GM12878 (cell line): ENCODE data around the gene CSNK2A1. TPM values are rescaled to one million over a fixed set of nuclear protein-coding genes. Genes with fewer than 3 reads are reported as not detected.
A peak's percentile ranks its signal among the peaks of the same experiment; 100 is the strongest.

Source experiments
- BCL3 ChIP-seq: IDR thresholded peaks from 2 replicates; pipeline ENCODE4 v1.6.1; 2011; ENCODE audit warnings: borderline replicate concordance, low read depth, mild to moderate bottlenecking, moderate library complexity, low read length; ENCODE audit not compliant: insufficient read depth, poor library complexity, severe bottlenecking
- BHLHE40 ChIP-seq, 2 experiments: fragments of 450-650 bp in 1 of 2; IDR thresholded peaks; 2 replicates each; pipeline ENCODE4 v1.6.1; 2011 to 2017; ENCODE audit warnings: low read depth in 2 of 2, borderline replicate concordance in 1 of 2, improper control_type of control experiment in 1 of 2, low read length in 1 of 2, mild to moderate bottlenecking in 1 of 2
- CTCF ChIP-seq, 3 experiments: IDR thresholded peaks in 2 of 3; conservative IDR thresholded peaks in 1 of 3; 2 replicates each; pipeline ENCODE4 v1.5.1; 2011; ENCODE audit warnings: low read depth in 3 of 3, low read length in 3 of 3, mild to moderate bottlenecking in 3 of 3, control low read depth in 2 of 3, moderate library complexity in 2 of 3, inconsistent platforms in 1 of 3, mixed read lengths in 1 of 3; ENCODE audit not compliant: control insufficient read depth in 2 of 3, insufficient read depth in 1 of 3; ENCODE audit errors: extremely low read depth in 1 of 3
- DPF2 ChIP-seq: fragments of 450-650 bp; IDR thresholded peaks from 2 replicates; pipeline ENCODE4 v1.6.1; 2017; ENCODE audit warnings: mild to moderate bottlenecking
- GATAD2B ChIP-seq: fragments of 450-650 bp; conservative IDR thresholded peaks from 2 replicates; pipeline ENCODE4 v1.6.1; 2017; ENCODE audit warnings: low read depth, mild to moderate bottlenecking, moderate library complexity
- MAX ChIP-seq: IDR thresholded peaks from 2 replicates; pipeline ENCODE4 v1.6.1; 2012; ENCODE audit warnings: low read depth, low read length, improper control_type of control experiment
- MEF2B ChIP-seq: fragments of 450-650 bp; IDR thresholded peaks from 2 replicates; pipeline ENCODE4 v1.6.1; 2018; ENCODE audit warnings: mild to moderate bottlenecking, moderate library complexity; ENCODE audit not compliant: partially characterized antibody, poor library complexity, severe bottlenecking
- MTA2 ChIP-seq: fragments of 450-650 bp; IDR thresholded peaks from 2 replicates; pipeline ENCODE4 v1.6.1; 2016; ENCODE audit warnings: low read depth, mild to moderate bottlenecking, moderate library complexity
- NR2C2 ChIP-seq: IDR thresholded peaks from 2 replicates; pipeline ENCODE4 v1.6.1; 2011; ENCODE audit warnings: borderline replicate concordance, low read depth; ENCODE audit not compliant: control insufficient read depth, insufficient read length
- RELA ChIP-seq: fragments of 450-650 bp; IDR thresholded peaks from 2 replicates; pipeline ENCODE4 v1.8.0; 2014; ENCODE audit warnings: borderline replicate concordance; ENCODE audit not compliant: partially characterized antibody
- SMARCA5 ChIP-seq: fragments of 450-650 bp; IDR thresholded peaks from 2 replicates; pipeline ENCODE4 v1.6.1; 2017; ENCODE audit warnings: mild to moderate bottlenecking
- SUPT20H ChIP-seq: IDR thresholded peaks from 2 replicates; pipeline ENCODE4 v1.6.1; 2011; ENCODE audit warnings: low read depth, mild to moderate bottlenecking, low read length, moderate library complexity, borderline replicate concordance; ENCODE audit not compliant: control insufficient read depth
- polyA plus RNA-seq, 11 experiments: library from polyadenylated mRNA; depleted of rRNA in 4 of 11; unstranded in 6 of 11; stranded (reverse) in 5 of 11; fragments of >200 nt; fragmentation: Nextera tagmentation in 4 of 11; fragmentation: Illumina TruSeq in 1 of 11; extraction: Ambion mirVana in 4 of 11; extraction: Trizol in 1 of 11; gene quantifications; 1 replicate in 1 of 11; 2 replicates in 10 of 11; pipeline versions ENCODE4 v1.2.1 to v1.2.3, GENCODE V29; 2011 to 2016; ENCODE audit warnings: inconsistent platforms in 2 of 11, missing spikeins in 2 of 11, low read depth in 1 of 11
- total RNA-seq, 4 experiments: library from RNA; depleted of rRNA in 3 of 4; stranded (reverse); fragments of >200 nt in 3 of 4; fragmentation: Illumina TruSeq in 1 of 4; extraction: Trizol in 1 of 4; gene quantifications; 2 replicates each; pipeline versions ENCODE4 v1.2.1 to v1.2.3, GENCODE V29; 2013 to 2021
- TF ChIP-seq, protein P1 (sequence below): fragments of 450-650 bp; IDR thresholded peaks from 2 replicates; pipeline ENCODE4 v1.6.1; 2017; ENCODE audit warnings: mild to moderate bottlenecking, moderate library complexity

The CSNK2A1 gene
- total and polyA plus RNA-seq, 10 of the 15 experiments (the other 5 are each of a cell fraction or from before 2014, with no cell fraction given), result 47.6 to 199 (median 95.0) TPM

GRCh38 chr20:588932-589672, 45.5 kb upstream of the CSNK2A1 start (continued):
- no peak for TF ChIP-seq NR2C2
- 0 out of 2 replicates have a peak, but pooled peaks have one; percentile 13 for TF ChIP-seq SMARCA5
- TF ChIP-seq RELA, result peak; percentile 76
- TF ChIP-seq BHLHE40 (IDR thresholded peaks at IDR 0.05; ENCODE audit: borderline replicate concordance in 1 of 2, low read depth in 2 of 2, low read length in 1 of 2), result peak in 1 of 2 experiments; percentile 79; a peak in 2 of 4 replicates
- no peak for TF ChIP-seq GATAD2B
- no peak for TF ChIP-seq BCL3
- peak; percentile 66 for TF ChIP-seq MAX
- no peak for TF ChIP-seq SUPT20H
- TF ChIP-seq, protein P1, sequence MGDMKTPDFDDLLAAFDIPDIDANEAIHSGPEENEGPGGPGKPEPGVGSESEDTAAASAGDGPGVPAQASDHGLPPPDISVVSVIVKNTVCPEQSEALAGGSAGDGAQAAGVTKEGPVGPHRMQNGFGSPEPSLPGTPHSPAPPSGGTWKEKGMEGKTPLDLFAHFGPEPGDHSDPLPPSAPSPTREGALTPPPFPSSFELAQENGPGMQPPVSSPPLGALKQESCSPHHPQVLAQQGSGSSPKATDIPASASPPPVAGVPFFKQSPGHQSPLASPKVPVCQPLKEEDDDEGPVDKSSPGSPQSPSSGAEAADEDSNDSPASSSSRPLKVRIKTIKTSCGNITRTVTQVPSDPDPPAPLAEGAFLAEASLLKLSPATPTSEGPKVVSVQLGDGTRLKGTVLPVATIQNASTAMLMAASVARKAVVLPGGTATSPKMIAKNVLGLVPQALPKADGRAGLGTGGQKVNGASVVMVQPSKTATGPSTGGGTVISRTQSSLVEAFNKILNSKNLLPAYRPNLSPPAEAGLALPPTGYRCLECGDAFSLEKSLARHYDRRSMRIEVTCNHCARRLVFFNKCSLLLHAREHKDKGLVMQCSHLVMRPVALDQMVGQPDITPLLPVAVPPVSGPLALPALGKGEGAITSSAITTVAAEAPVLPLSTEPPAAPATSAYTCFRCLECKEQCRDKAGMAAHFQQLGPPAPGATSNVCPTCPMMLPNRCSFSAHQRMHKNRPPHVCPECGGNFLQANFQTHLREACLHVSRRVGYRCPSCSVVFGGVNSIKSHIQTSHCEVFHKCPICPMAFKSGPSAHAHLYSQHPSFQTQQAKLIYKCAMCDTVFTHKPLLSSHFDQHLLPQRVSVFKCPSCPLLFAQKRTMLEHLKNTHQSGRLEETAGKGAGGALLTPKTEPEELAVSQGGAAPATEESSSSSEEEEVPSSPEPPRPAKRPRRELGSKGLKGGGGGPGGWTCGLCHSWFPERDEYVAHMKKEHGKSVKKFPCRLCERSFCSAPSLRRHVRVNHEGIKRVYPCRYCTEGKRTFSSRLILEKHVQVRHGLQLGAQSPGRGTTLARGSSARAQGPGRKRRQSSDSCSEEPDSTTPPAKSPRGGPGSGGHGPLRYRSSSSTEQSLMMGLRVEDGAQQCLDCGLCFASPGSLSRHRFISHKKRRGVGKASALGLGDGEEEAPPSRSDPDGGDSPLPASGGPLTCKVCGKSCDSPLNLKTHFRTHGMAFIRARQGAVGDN, result peak; percentile 89
- peak; percentile 29; the same call in 1 of the 2 replicates for TF ChIP-seq MTA2
- TF ChIP-seq MEF2B, result peak; percentile 88
- peak; percentile 18 to 61 (median 22); a peak in 4 of 6 replicates for TF ChIP-seq CTCF (IDR thresholded peaks at IDR 0.05 in 2 of 3, conservative IDR thresholded peaks at IDR 0.05 in 1 of 3; ENCODE audit: control insufficient read depth in 2 of 3, extremely low read depth in 1 of 3, insufficient read depth in 1 of 3, low read depth in 3 of 3, low read length in 3 of 3)
- 0 out of 2 replicates have a peak, but pooled peaks have one; percentile 27 for TF ChIP-seq DPF2
